DMS 273 treated with DMSO at 0.1 percent for 48 hours (cell line): Measurements from ENCODE around the gene KIF5C.
"Not testable (repeated sequence)": the region's sequence is repeated elsewhere in the genome, so short reads cannot be mapped to it uniquely, and the experiment has no call there.

Source experiments
- DNase-seq: peaks from one replicate; lab custom pipeline; 2025; lab: John Stamatoyannopoulos, UW

The KIF5C gene

GRCh38 chr2:148966438-148966758 is 91.4 kb downstream of the KIF5C start:
- no peak for DNase-seq

- no peak for DNase-seq
These were observed 92.0 kb downstream of the KIF5C start for GRCh38 chr2:148967056-148967455.

- no peak for DNase-seq
These were observed 92.6 kb downstream of the KIF5C start for GRCh38 chr2:148967578-148967977.

GRCh38 chr2:148968301-148968700 is 93.3 kb downstream of the KIF5C start:
- no peak for DNase-seq

- DNase-seq, result no peak
These were observed 93.8 kb downstream of the KIF5C start for GRCh38 chr2:148968776-148969319.

GRCh38 chr2:148969659-148970061 is 94.6 kb downstream of the KIF5C start:
- no peak for DNase-seq

GRCh38 chr2:148970385-148970784 is 95.4 kb downstream of the KIF5C start:
- DNase-seq, result no peak

- no peak for DNase-seq
These were observed 96.5 kb downstream of the KIF5C start for GRCh38 chr2:148971547-148971946.

- no peak for DNase-seq
These were observed 99.1 kb downstream of the KIF5C start for GRCh38 chr2:148974095-148974494.

- DNase-seq, result no peak
These were observed 103.1 kb downstream of the KIF5C start for GRCh38 chr2:148978026-148978685.

- no peak for DNase-seq
These were observed 103.7 kb downstream of the KIF5C start for GRCh38 chr2:148978706-148979105.

GRCh38 chr2:148979164-148979918 is 104.3 kb downstream of the KIF5C start:
- no peak for DNase-seq

GRCh38 chr2:148979919-148980277 is 104.9 kb downstream of the KIF5C start:
- DNase-seq, result no peak

- DNase-seq, result not testable (repeated sequence)
These were observed 105.5 kb downstream of the KIF5C start for GRCh38 chr2:148980496-148980895.

- no peak for DNase-seq
These were observed 106.3 kb downstream of the KIF5C start for GRCh38 chr2:148981324-148981723.

- no peak for DNase-seq
These were observed 106.8 kb downstream of the KIF5C start for GRCh38 chr2:148981781-148982180.

GRCh38 chr2:148982282-148982681 is 107.3 kb downstream of the KIF5C start:
- peak; percentile 77 for DNase-seq

- no peak for DNase-seq
These were observed 108.9 kb downstream of the KIF5C start for GRCh38 chr2:148983896-148984295.

GRCh38 chr2:148984449-148984848 is 109.4 kb downstream of the KIF5C start:
- DNase-seq, result no peak

- DNase-seq, result no peak
These were observed 112.3 kb downstream of the KIF5C start for GRCh38 chr2:148987286-148987685.

- no peak for DNase-seq
These were observed 113.3 kb downstream of the KIF5C start for GRCh38 chr2:148988337-148988736.

- peak; percentile 48 for DNase-seq
These were observed 115.0 kb downstream of the KIF5C start for GRCh38 chr2:148989882-148990493.

- DNase-seq, result no peak
These were observed 115.9 kb downstream of the KIF5C start for GRCh38 chr2:148990968-148991367.
